IMR-90 (cell line): ENCODE data around the gene PLAC9. TPM values are rescaled to one million over a fixed set of nuclear protein-coding genes. Genes with fewer than 3 reads are reported as not detected.

ENCODE experiments used
- ATAC-seq: fragments of 200-7000 bp; cut with Tn5 transposase; 2 replicates; pipeline ENCODE4 v1.9.1; 2020; ENCODE audit warnings: low read depth, mild to moderate bottlenecking, moderate library complexity
- BruUV-seq: library from RNA; stranded (reverse); fragments of 400-500 nt; replicated peaks from 2 replicates; lab custom pipeline; 2021; lab: Mats Ljungman, UMichigan
- CTCF ChIA-PET: fragments of 300-600 bp; formaldehyde crosslinking; extraction: SDS; loops from one replicate; lab custom pipeline; 2021; ENCODE audit warnings: antibody characterized with exemption; lab: Yijun Ruan, JAX
- POLR2A ChIA-PET: fragments of 300-600 bp; sonication (Branson Sonifier 250); formaldehyde crosslinking; loops from one replicate; lab custom pipeline; 2022; ENCODE audit warnings: antibody characterized with exemption; ENCODE audit not compliant: unreplicated experiment; lab: Charles Lee
- DNase-seq: peaks from one replicate; pipeline ENCODE4 v3.0.0; 2013
- H2AFZ ChIP-seq: replicated peaks from 2 replicates; pipeline ENCODE3; 2013; ENCODE audit warnings: low read length, mild to moderate bottlenecking; ENCODE audit not compliant: poor library complexity
- H2AK5ac ChIP-seq: 2 replicates; pipeline ENCODE4 v1.6.1; 2013; ENCODE audit warnings: low read depth, low read length, inconsistent platforms
- H2AK9ac ChIP-seq: replicated peaks from 2 replicates; pipeline ENCODE3; 2013; ENCODE audit warnings: mild to moderate bottlenecking, low read depth, low read length, moderate library complexity; ENCODE audit not compliant: poor library complexity
- H2BK120ac ChIP-seq: 2 replicates; pipeline ENCODE4 v1.6.1; 2013; ENCODE audit warnings: low read depth, low read length, inconsistent platforms
- H2BK15ac ChIP-seq: 3 replicates; pipeline ENCODE4 v1.6.1; 2013; ENCODE audit warnings: low read depth, low read length, inconsistent platforms
- H2BK20ac ChIP-seq: 2 replicates; pipeline ENCODE4 v1.6.1; 2013; ENCODE audit warnings: low read depth, mild to moderate bottlenecking, inconsistent platforms, low read length, moderate library complexity
- H2BK5ac ChIP-seq: 2 replicates; pipeline ENCODE4 v1.6.1; 2013; ENCODE audit warnings: mild to moderate bottlenecking, low read depth, low read length, inconsistent platforms; ENCODE audit not compliant: poor library complexity, severe bottlenecking
- H3K14ac ChIP-seq: replicated peaks from 2 replicates; pipeline ENCODE4 v1.6.1; 2013; ENCODE audit warnings: low read depth, low read length, inconsistent platforms
- H3K18ac ChIP-seq: 2 replicates; pipeline ENCODE4 v1.6.1; 2013; ENCODE audit warnings: low read depth, low read length, control low read depth
- H3K23ac ChIP-seq: 2 replicates; pipeline ENCODE4 v1.6.1; 2013; ENCODE audit warnings: low read depth, low read length, inconsistent platforms
- H3K27ac ChIP-seq: 2 replicates; pipeline ENCODE4 v1.5.1; 2013; ENCODE audit warnings: mild to moderate bottlenecking, control low read depth, low read length; ENCODE audit not compliant: insufficient read depth
- H3K27me3 ChIP-seq: 2 replicates; pipeline ENCODE4 v1.6.1; 2013; ENCODE audit warnings: low read length; ENCODE audit not compliant: control insufficient read depth, insufficient read depth
- H3K36me3 ChIP-seq: 2 replicates; pipeline ENCODE4 v1.6.1; 2013; ENCODE audit warnings: low read length, mixed read lengths; ENCODE audit not compliant: control insufficient read depth, insufficient read depth
- H3K4ac ChIP-seq: 2 replicates; pipeline ENCODE4 v1.6.1; 2013; ENCODE audit warnings: low read depth, low read length, inconsistent platforms
- H3K4me1 ChIP-seq: 2 replicates; pipeline ENCODE4 v1.6.1; 2013; ENCODE audit warnings: low read length, mixed read lengths; ENCODE audit not compliant: control insufficient read depth, insufficient read depth
- H3K4me2 ChIP-seq: 2 replicates; pipeline ENCODE4 v1.6.1; 2013; ENCODE audit warnings: low read depth, mild to moderate bottlenecking, control low read depth, low read length, moderate library complexity
- H3K4me3 ChIP-seq: 2 replicates; pipeline ENCODE4 v1.5.1; 2013; ENCODE audit warnings: low read depth, mild to moderate bottlenecking, control low read depth, low read length, moderate library complexity; ENCODE audit not compliant: insufficient read depth
- H3K56ac ChIP-seq: 2 replicates; pipeline ENCODE4 v1.6.1; 2013; ENCODE audit warnings: low read length, inconsistent platforms; ENCODE audit not compliant: insufficient read depth; ENCODE audit errors: extremely low read depth
- H3K79me1 ChIP-seq, 2 experiments: 2 replicates each; pipeline ENCODE4 v1.6.1; 2013; ENCODE audit warnings: low read length in 2 of 2, inconsistent platforms in 1 of 2, low read depth in 1 of 2
- H3K9ac ChIP-seq: 2 replicates; pipeline ENCODE4 v1.6.1; 2013; ENCODE audit warnings: low read depth, low read length, control low read depth
- H3K9me1 ChIP-seq: 2 replicates; pipeline ENCODE4 v1.6.1; 2013; ENCODE audit warnings: low read length, inconsistent platforms; ENCODE audit not compliant: insufficient read depth
- H3K9me3 ChIP-seq: 2 replicates; pipeline ENCODE4 v1.6.1; 2013; ENCODE audit warnings: low read length; ENCODE audit not compliant: control insufficient read depth, insufficient read depth
- H4K20me1 ChIP-seq: 2 replicates; pipeline ENCODE4 v1.6.1; 2013; ENCODE audit warnings: low read length, inconsistent platforms; ENCODE audit not compliant: insufficient read depth
- H4K5ac ChIP-seq: 2 replicates; pipeline ENCODE4 v1.6.1; 2013; ENCODE audit warnings: mild to moderate bottlenecking, low read depth, low read length, control low read depth
- H4K8ac ChIP-seq, 2 experiments: 2 replicates each; pipeline ENCODE4 v1.6.1; 2013; ENCODE audit warnings: low read depth in 2 of 2, low read length in 2 of 2, control low read depth in 1 of 2, inconsistent platforms in 1 of 2
- H4K91ac ChIP-seq: 2 replicates; pipeline ENCODE4 v1.6.1; 2013; ENCODE audit warnings: low read depth, low read length, inconsistent platforms; ENCODE audit not compliant: insufficient read depth
- CHD1 ChIP-seq: IDR thresholded peaks from 2 replicates; pipeline ENCODE4 v1.6.1; 2012; ENCODE audit warnings: low read depth, low read length, improper control_type of control experiment
- ELK1 ChIP-seq: fragments of 150-350 bp; IDR thresholded peaks from 2 replicates; pipeline ENCODE4 v1.6.1; 2016; ENCODE audit warnings: low read depth, mild to moderate bottlenecking, low read length, moderate library complexity, borderline replicate concordance
- FOS ChIP-seq: fragments of 150-350 bp; IDR thresholded peaks from 2 replicates; pipeline ENCODE4 v1.6.1; 2016; ENCODE audit warnings: low read depth, low read length
- MAFK ChIP-seq: IDR thresholded peaks from 2 replicates; pipeline ENCODE4 v1.6.1; 2012; ENCODE audit warnings: low read depth, low read length, improper control_type of control experiment
- MAZ ChIP-seq: IDR thresholded peaks from 2 replicates; pipeline ENCODE4 v1.6.1; 2012; ENCODE audit warnings: low read depth, mild to moderate bottlenecking, low read length, improper control_type of control experiment, moderate library complexity, borderline replicate concordance
- POLR2A ChIP-seq: IDR thresholded peaks from 2 replicates; pipeline ENCODE4 v1.6.1; 2012; ENCODE audit warnings: mild to moderate bottlenecking, low read depth, low read length
- RCOR1 ChIP-seq: IDR thresholded peaks from 2 replicates; pipeline ENCODE4 v1.6.1; 2012; ENCODE audit warnings: mild to moderate bottlenecking, low read length, improper control_type of control experiment; ENCODE audit not compliant: insufficient replicate concordance
- WGBS, 2 experiments: methylation state at CpG; one replicate each; pipeline versions ENCODE4 v1.1.5 to v1.1.7; 2013; ENCODE audit warnings: missing lambda C conversion rate in 2 of 2; ENCODE audit not compliant: insufficient read length in 1 of 2; ENCODE audit errors: extremely low coverage in 2 of 2; 5-methylcytosine and 5-hydroxymethylcytosine counted together
- dilution Hi-C: fragments of 300-500 bp; cut with HindIII; formaldehyde crosslinking; loops from one replicate; pipeline ENCODE4 v1.14.3; 2018; ENCODE audit warnings: low sequenced_read_pairs; ENCODE audit not compliant: unreplicated experiment
- in situ Hi-C: fragments of 300-500 bp; cut with MboI; formaldehyde crosslinking; loops from 3 replicates; pipeline ENCODE4 v1.14.3; 2019; ENCODE audit warnings: low sequenced_read_pairs, inconsistent platforms, mixed read lengths
- intact Hi-C: fragments of 100-400 bp; cut with micrococcal nuclease; formaldehyde crosslinking; loops from 2 replicates; pipeline ENCODE4 v1.10.0; 2022
- polyA plus RNA-seq, 3 experiments: library from polyadenylated mRNA; depleted of rRNA; stranded (reverse); fragments of >200 nt; gene quantifications; 2 replicates each; pipeline ENCODE4 v1.2.3, GENCODE V29; 2012; ENCODE audit warnings: low replicate concordance in 1 of 3
- total RNA-seq: library from RNA; depleted of rRNA; stranded (reverse); fragments of >200 nt; gene quantifications from 2 replicates; pipeline ENCODE4 v1.2.3, GENCODE V29; 2012

Gene PLAC9
- total and polyA plus RNA-seq, 2 of the 4 experiments (the other 2 are of a cell fraction): 1.6 to 12.2 TPM

GRCh38 chr10:80132299-80133139, at the start of gene PLAC9 (continued):
- TF ChIP-seq MAZ (no peak), ELK1 (no peak), FOS (no peak), MAFK (no peak)

- Histone ChIP-seq H3K56ac (no peak overlapping the region), H3K4me1 (no peaks in the 10 kb centered on the region), H3K9ac (no peak overlapping the region), H4K5ac (no peak overlapping the region), H3K23ac (no peak overlapping the region), H3K9me3 (no peaks in the 10 kb centered on the region), H2AK9ac (no peak overlapping the region), H3K4me2 (no peak overlapping the region), H2BK5ac (no peak overlapping the region), H2AK5ac (no peak overlapping the region), H4K8ac (no peak overlapping the region), H3K4me3 (no peak overlapping the region), H3K14ac (no peak overlapping the region), H3K79me1 (no peaks in the 10 kb centered on the region), H3K9me1 (no peaks in the 10 kb centered on the region), H3K4ac (no peak overlapping the region), H2BK120ac (no peak overlapping the region), H4K20me1 (no peaks in the 10 kb centered on the region), H3K18ac (no peak overlapping the region), H4K91ac (no peak overlapping the region), H3K36me3 (peaks cover 1% of the 10 kb centered on the region; the same call in 1 of the 2 replicates), H3K27me3 (no peaks in the 10 kb centered on the region), H3K27ac (no peak overlapping the region), H2BK20ac (no peak overlapping the region), H2BK15ac (no peak overlapping the region), H2AFZ (no peak overlapping the region)
- CTCF ChIA-PET: no interaction called here
- no TSS peak for BruUV-seq
- DNase-seq (no peak), ATAC-seq (no peak)
- intact Hi-C loops (no loop called here), in situ Hi-C loops (no loop called here), dilution Hi-C loops (no loop called here)
- POLR2A ChIA-PET: interaction anchor here (0.7 kb wide), 1 partner anchor 11 kb away, joined by 3 read pairs; no protein-coding TSS in a partner anchor
- TF ChIP-seq FOS (no peak), CHD1 (no peak), RCOR1 (no peak), POLR2A (no peak), ELK1 (no peak)
- no CpG with 5 or more reads among the region's 2 CpGs for WGBS, 2 experiments
Observed at GRCh38 chr10:80090121-80090520, 42.4 kb upstream of the PLAC9 start.
